Ecto neural progenitor cell (in vitro differentiated cells): ENCODE data around the gene FCGR3A.

ENCODE experiments used
- DNase-seq: peaks from one replicate; pipeline ENCODE4 v3.0.0-alpha.2; 2018; ENCODE audit warnings: low spot score

FCGR3A gene

GRCh38 chr1:161501234-161501633, 48.4 kb downstream of the FCGR3A start:
- DNase-seq, result no peak

GRCh38 chr1:161499099-161500039, 50.2 kb downstream of the FCGR3A start:
- no peak for DNase-seq

DNA sequence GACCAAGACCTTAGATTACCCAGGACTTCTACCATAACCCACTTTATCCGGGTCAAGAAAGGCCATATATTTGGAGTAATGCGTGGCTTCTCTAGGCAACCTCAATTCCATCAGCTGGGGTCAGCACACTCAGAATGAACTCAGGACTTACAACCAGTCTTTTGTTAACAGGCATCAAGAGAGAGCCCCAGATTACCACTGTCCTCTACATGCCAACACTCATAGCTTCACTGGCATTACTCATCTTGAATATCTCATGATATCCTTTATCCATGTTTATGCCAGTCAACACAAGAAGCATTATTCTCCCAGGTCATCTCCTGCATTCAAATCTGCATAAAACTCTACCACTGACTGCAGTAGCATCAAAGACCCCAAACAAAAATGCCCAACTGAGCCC, 51.0 kb downstream of the FCGR3A start:
- DNase-seq, result no peak

DNA sequence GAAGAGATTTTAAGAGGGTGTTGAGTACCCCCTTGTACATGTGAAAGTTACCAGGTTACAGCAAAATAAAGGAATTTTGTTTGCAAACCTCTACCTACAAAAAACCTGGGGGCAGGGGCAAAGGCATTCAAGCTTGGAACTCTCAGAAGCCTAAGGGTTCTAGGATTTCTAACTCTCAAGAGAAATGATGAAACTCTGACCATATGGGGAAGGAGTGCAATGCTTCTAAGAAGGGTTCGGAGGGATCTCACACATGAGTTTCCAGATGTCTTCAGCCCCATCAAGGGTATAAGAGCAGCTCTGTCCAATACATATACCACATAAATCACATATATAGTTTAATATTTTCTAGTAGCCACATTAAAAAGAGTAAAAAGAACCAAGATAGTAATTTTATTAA, 51.7 kb downstream of the FCGR3A start:
- no peak for DNase-seq

DNA sequence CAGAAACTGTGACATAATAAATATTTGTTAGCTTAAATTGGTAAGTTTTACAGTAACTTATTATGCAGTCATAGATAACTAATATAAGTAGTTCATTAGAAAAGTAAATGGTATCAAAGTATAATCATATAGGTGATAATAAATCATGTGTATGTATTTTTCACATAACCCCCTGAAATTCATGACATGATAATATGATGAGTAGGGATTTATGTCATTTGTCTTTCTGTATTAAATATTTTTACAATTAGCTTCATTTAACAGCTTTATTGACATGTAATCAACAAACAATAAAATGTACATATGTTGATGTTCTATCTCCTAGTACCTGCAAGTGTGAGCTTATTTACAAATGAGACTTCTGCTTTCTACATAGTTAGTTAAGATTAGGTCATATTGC, 54.1 kb downstream of the FCGR3A start:
- DNase-seq, result no peak

DNA sequence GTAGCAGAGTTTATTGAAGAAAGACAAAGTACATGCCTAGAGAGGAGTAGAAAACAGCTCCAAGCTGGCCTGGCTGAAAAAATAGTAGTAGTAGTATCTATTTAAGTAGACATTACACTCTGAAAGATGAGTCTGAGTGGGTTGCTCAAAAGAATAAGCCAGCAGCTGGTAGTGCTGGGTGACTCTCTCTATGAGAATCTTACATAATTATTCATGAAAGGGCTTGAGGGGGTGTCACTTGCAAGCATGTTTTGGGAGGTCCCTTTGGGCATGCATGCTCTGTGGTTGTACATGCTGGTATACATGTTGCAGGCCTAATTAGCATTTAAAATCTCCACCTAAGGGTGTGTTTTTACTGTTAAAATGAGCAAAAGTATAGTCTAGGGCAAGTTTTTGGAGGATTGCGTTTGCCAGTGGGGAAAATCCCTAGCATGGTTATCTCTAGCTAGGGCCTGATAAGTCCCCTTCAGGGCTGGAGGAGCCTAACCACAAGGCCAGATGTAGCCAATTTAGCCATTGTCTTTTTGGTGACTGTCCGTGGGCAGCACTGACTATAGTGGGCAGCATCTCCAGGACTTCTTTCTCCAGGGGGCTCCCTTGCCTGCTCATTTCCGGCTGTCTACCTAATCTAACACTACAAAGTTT, 55.4 kb downstream of the FCGR3A start:
- DNase-seq, result no peak

DNA sequence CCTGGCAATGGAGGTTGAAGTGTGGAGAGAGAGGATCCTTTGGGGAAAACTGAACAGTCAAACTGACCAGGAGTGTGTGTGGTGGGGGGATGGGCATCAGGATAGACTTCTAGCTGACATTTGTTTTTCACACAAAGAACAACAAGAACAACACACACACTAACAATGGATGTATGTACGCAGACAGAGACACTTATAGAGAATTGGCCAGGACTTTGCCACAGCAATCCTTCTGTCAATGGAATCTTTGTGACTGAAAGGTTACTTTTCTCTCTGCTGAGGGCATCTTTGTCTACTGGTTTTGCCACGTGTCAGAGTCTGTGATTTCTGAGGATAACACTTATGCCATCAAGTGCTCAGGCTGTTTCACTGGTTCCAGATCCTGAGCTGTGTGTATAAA, 56.8 kb downstream of the FCGR3A start:
- DNase-seq, result no peak
